ENCODE results near the gene PNMA6F.
"Not testable (repeated sequence)": the region's sequence is repeated elsewhere in the genome, so short reads cannot be mapped to it uniquely, and the experiment has no call there.

Gene PNMA6F

GRCh38 chrX:153302796-153303195, 18.8 kb downstream of the PNMA6F start:
- DNase-seq (ENCODE audit: low read depth in 2 of 2): no peak

- DNase-seq (ENCODE audit: low read depth in 2 of 2): no peak
Observed at GRCh38 chrX:153301746-153302145, 19.8 kb downstream of the PNMA6F start.

GRCh38 chrX:153299855-153300254, 21.7 kb downstream of the PNMA6F start:
- no peak for DNase-seq (ENCODE audit: low read depth in 2 of 2)

- no peak for DNase-seq (ENCODE audit: low read depth in 2 of 2)
Observed at GRCh38 chrX:153297376-153297775, 24.2 kb downstream of the PNMA6F start.

- DNase-seq (ENCODE audit: low read depth in 2 of 2): not testable (repeated sequence)
Observed at GRCh38 chrX:153293485-153294071, 28.0 kb downstream of the PNMA6F start.

- DNase-seq (ENCODE audit: low read depth in 2 of 2): not testable (repeated sequence)
Observed at GRCh38 chrX:153288807-153289206, 32.8 kb downstream of the PNMA6F start.

GRCh38 chrX:153285678-153286077, 35.9 kb downstream of the PNMA6F start:
- DNase-seq (ENCODE audit: low read depth in 2 of 2): not testable (repeated sequence)

GRCh38 chrX:153283982-153284381, 37.6 kb downstream of the PNMA6F start:
- DNase-seq (ENCODE audit: low read depth in 2 of 2): not testable (repeated sequence)

- DNase-seq (ENCODE audit: low read depth in 2 of 2): not testable (repeated sequence)
Observed at GRCh38 chrX:153281784-153282183, 39.8 kb downstream of the PNMA6F start.

GRCh38 chrX:153279304-153279703, 42.3 kb downstream of the PNMA6F start:
- DNase-seq (ENCODE audit: low read depth in 2 of 2): not testable (repeated sequence)

GRCh38 chrX:153276049-153276448, 45.5 kb downstream of the PNMA6F start:
- DNase-seq (ENCODE audit: low read depth in 2 of 2): not testable (repeated sequence)

- DNase-seq (ENCODE audit: low read depth in 2 of 2): not testable (repeated sequence)
Observed at GRCh38 chrX:153275418-153275817, 46.1 kb downstream of the PNMA6F start.

- DNase-seq (ENCODE audit: low read depth in 2 of 2): not testable (repeated sequence)
Observed at GRCh38 chrX:153272584-153272983, 49.0 kb downstream of the PNMA6F start.

- DNase-seq (ENCODE audit: low read depth in 2 of 2): not testable (repeated sequence)
Observed at GRCh38 chrX:153272070-153272469, 49.5 kb downstream of the PNMA6F start.

Data from stimulated activated CD8-positive, alpha-beta memory T cell treated with anti-CD3 and anti-CD28 coated beads, Interleukin-2, amount 100 ng/mL, for 1 hour (primary cell).